GM12878 (cell line): ENCODE measurements around the gene INPP4B. TPM values are rescaled to one million over a fixed set of nuclear protein-coding genes. Genes with fewer than 3 reads are reported as not detected.

Source experiments
- ATAC-seq: fragments of 200-7000 bp; cut with Tn5 transposase; 3 replicates; pipeline ENCODE4 v1.9.1; 2020; ENCODE audit warnings: mild to moderate bottlenecking, moderate library complexity
- BruUV-seq: library from RNA; stranded (reverse); fragments of 400-500 nt; replicated peaks from 2 replicates; lab custom pipeline; 2021; lab: Mats Ljungman, UMichigan
- CTCF ChIA-PET: fragments of 300-600 bp; sonication (Branson Sonifier 250); formaldehyde crosslinking; extraction: SDS; loops from one replicate; lab custom pipeline; 2021; ENCODE audit warnings: inconsistent platforms; lab: Yijun Ruan, JAX
- POLR2A ChIA-PET: fragments of 350-600 bp; formaldehyde crosslinking; extraction: SDS; loops from one replicate; lab custom pipeline; 2021; ENCODE audit warnings: inconsistent platforms; lab: Charles Lee
- RAD21 ChIA-PET: fragments of 300-600 bp; sonication (Branson Sonifier 250); formaldehyde crosslinking; loops from one replicate; lab custom pipeline; 2023; ENCODE audit warnings: antibody characterized with exemption; ENCODE audit not compliant: unreplicated experiment; lab: Charles Lee
- SMC1A ChIA-PET: fragments of 300-600 bp; sonication (Branson Sonifier 250); formaldehyde crosslinking; loops from one replicate; lab custom pipeline; 2023; ENCODE audit not compliant: unreplicated experiment, uncharacterized antibody; lab: Charles Lee
- DNase-seq: peaks from one replicate; pipeline ENCODE4 v3.0.0-alpha.2; 2011; ENCODE audit warnings: low read depth, low spot score
- FAIRE-seq: peaks from 3 replicates; lab custom pipeline; 2011; peaks lifted over from hg19 to GRCh38; lab: Jason Lieb, UNC
- H2AFZ ChIP-seq: 2 replicates; pipeline ENCODE4 v1.6.0; 2011; ENCODE audit warnings: low read depth, low read length, control low read depth; ENCODE audit not compliant: control insufficient read depth
- H3K27ac ChIP-seq: 2 replicates; pipeline ENCODE4 v1.5.1; 2011; ENCODE audit warnings: control low read depth; ENCODE audit not compliant: control insufficient read depth, insufficient read depth
- H3K27me3 ChIP-seq, 2 experiments: replicated peaks in 1 of 2; 2 replicates each; pipeline versions ENCODE4 v1.6.0 to v1.6.1; 2011; ENCODE audit warnings: low read length in 1 of 2; ENCODE audit not compliant: control insufficient read depth in 2 of 2, insufficient read depth in 2 of 2
- H3K36me3 ChIP-seq, 2 experiments: 2 replicates each; pipeline ENCODE4 v1.5.1; 2011; ENCODE audit warnings: low read length in 1 of 2; ENCODE audit not compliant: control insufficient read depth in 2 of 2, insufficient read depth in 2 of 2
- H3K4me1 ChIP-seq: 2 replicates; pipeline ENCODE4 v1.6.1; 2011; ENCODE audit warnings: mild to moderate bottlenecking, low read length, moderate library complexity, mixed read lengths; ENCODE audit not compliant: control insufficient read depth, insufficient read depth
- H3K4me2 ChIP-seq: 2 replicates; pipeline ENCODE4 v1.6.0; 2011; ENCODE audit warnings: control low read depth; ENCODE audit not compliant: control insufficient read depth, insufficient read depth
- H3K4me3 ChIP-seq: fragments of 200-600 bp; sonication (generic); 2 replicates; pipeline ENCODE4 v1.5.1; 2016
- H3K79me2 ChIP-seq: 2 replicates; pipeline ENCODE4 v1.6.0; 2011; ENCODE audit warnings: low read length; ENCODE audit not compliant: control insufficient read depth, insufficient read depth
- H3K9ac ChIP-seq: 2 replicates; pipeline ENCODE4 v1.8.0; 2011; ENCODE audit warnings: low read length, control low read depth, mixed read lengths; ENCODE audit not compliant: control insufficient read depth, insufficient read depth
- H3K9me3 ChIP-seq: replicated peaks from 3 replicates; pipeline ENCODE4 v1.5.1; 2011; ENCODE audit warnings: mild to moderate bottlenecking, low read length; ENCODE audit not compliant: control insufficient read depth, insufficient read depth
- H4K20me1 ChIP-seq: 2 replicates; pipeline ENCODE4 v1.6.0; 2011; ENCODE audit not compliant: control insufficient read depth, insufficient read depth
- BCLAF1 ChIP-seq: fragments of 450-650 bp; IDR thresholded peaks from 2 replicates; pipeline ENCODE4 v1.6.1; 2017; ENCODE audit warnings: antibody characterized with exemption, mild to moderate bottlenecking, moderate library complexity
- CHD4 ChIP-seq: fragments of 200-600 bp; sonication (generic); IDR thresholded peaks from 2 replicates; pipeline ENCODE4 v1.6.1; 2016; ENCODE audit warnings: mild to moderate bottlenecking
- CUX1 ChIP-seq: IDR thresholded peaks from 2 replicates; pipeline ENCODE4 v1.6.1; 2012; ENCODE audit warnings: improper control_type of control experiment, low read depth, low read length; ENCODE audit not compliant: insufficient replicate concordance
- DPF2 ChIP-seq: fragments of 450-650 bp; IDR thresholded peaks from 2 replicates; pipeline ENCODE4 v1.6.1; 2017; ENCODE audit warnings: mild to moderate bottlenecking
- ETV6 ChIP-seq, 2 experiments: fragments of 450-650 bp in 1 of 2; IDR thresholded peaks in 1 of 2; conservative IDR thresholded peaks in 1 of 2; 2 replicates each; pipeline ENCODE4 v1.6.1; 2014; ENCODE audit warnings: antibody characterized with exemption in 1 of 2, borderline replicate concordance in 1 of 2, low read depth in 1 of 2, mild to moderate bottlenecking in 1 of 2, moderate library complexity in 1 of 2
- NFXL1 ChIP-seq: fragments of 450-650 bp; IDR thresholded peaks from 2 replicates; pipeline ENCODE4 v1.6.1; 2017; ENCODE audit warnings: antibody characterized with exemption, mild to moderate bottlenecking, borderline replicate concordance
- PAX8 ChIP-seq: fragments of 450-650 bp; IDR thresholded peaks from 2 replicates; pipeline ENCODE4 v1.6.1; 2017; ENCODE audit warnings: mild to moderate bottlenecking, moderate library complexity
- POLR2A ChIP-seq: IDR thresholded peaks from 2 replicates; pipeline ENCODE4 v1.6.1; 2011; ENCODE audit warnings: low read depth, mild to moderate bottlenecking, low read length
- TCF3 ChIP-seq: IDR thresholded peaks from 2 replicates; pipeline ENCODE4 v1.6.1; 2012; ENCODE audit warnings: low read depth, mild to moderate bottlenecking, low read length, borderline replicate concordance; ENCODE audit not compliant: insufficient read depth
- WGBS: methylation state at CpG from one replicate; pipeline ENCODE4 v1.1.6; 2016; ENCODE audit warnings: low lambda C conversion rate; ENCODE audit not compliant: insufficient replicate concordance, insufficient coverage; ENCODE audit errors: missing lambda C conversion rate; 5-methylcytosine and 5-hydroxymethylcytosine counted together
- in situ Hi-C: fragments of 300-500 bp; cut with MboI; formaldehyde crosslinking; loops from 9 replicates; pipeline ENCODE4 v1.14.3; 2018; ENCODE audit warnings: mixed read lengths
- intact Hi-C: fragments of 100-400 bp; cut with micrococcal nuclease; formaldehyde crosslinking; loops from one replicate; pipeline ENCODE4 v1.14.2; 2022; ENCODE audit not compliant: unreplicated experiment
- polyA plus RNA-seq, 11 experiments: library from polyadenylated mRNA; depleted of rRNA in 4 of 11; unstranded in 6 of 11; stranded (reverse) in 5 of 11; fragments of >200 nt; fragmentation: Nextera tagmentation in 4 of 11; fragmentation: Illumina TruSeq in 1 of 11; extraction: Ambion mirVana in 4 of 11; extraction: Trizol in 1 of 11; gene quantifications; 1 replicate in 1 of 11; 2 replicates in 10 of 11; pipeline versions ENCODE4 v1.2.1 to v1.2.3, GENCODE V29; 2011 to 2016; ENCODE audit warnings: inconsistent platforms in 2 of 11, missing spikeins in 2 of 11, low read depth in 1 of 11
- total RNA-seq, 4 experiments: library from RNA; depleted of rRNA in 3 of 4; stranded (reverse); fragments of >200 nt in 3 of 4; fragmentation: Illumina TruSeq in 1 of 4; extraction: Trizol in 1 of 4; gene quantifications; 2 replicates each; pipeline versions ENCODE4 v1.2.1 to v1.2.3, GENCODE V29; 2013 to 2021

Gene INPP4B
- total and polyA plus RNA-seq, 10 of the 15 experiments (the other 5 are each of a cell fraction or from before 2014, with no cell fraction given): 0.53 to 11.2 (median 0.95) TPM

- SMC1A ChIA-PET: interaction anchor here (1.2 kb wide), 2 partner anchors 12 to 34 kb away, joined by 4 read pairs; no protein-coding TSS in a partner anchor
- 0% methylated on average over 1 of the region's 1 CpG for WGBS
- Histone ChIP-seq H3K9me3 (no peaks in the 10 kb centered on the region), H3K27me3 (no peaks in the 10 kb centered on the region), H2AFZ (no peak overlapping the region), H3K27ac (no peak overlapping the region), H3K4me2 (no peak overlapping the region), H3K4me1 (no peaks in the 10 kb centered on the region), H4K20me1 (no peaks in the 10 kb centered on the region), H3K4me3 (no peak overlapping the region), H3K36me3 (no peaks in the 10 kb centered on the region), H3K79me2 (no peaks in the 10 kb centered on the region), H3K9ac (no peak overlapping the region)
- intact Hi-C loops: no loop called here
- in situ Hi-C loops: no loop called here
- DNase-seq (no peak), ATAC-seq (no peak), FAIRE-seq (no peak)
- RAD21 ChIA-PET: no interaction called here
- no TSS peak for BruUV-seq
- TF ChIP-seq POLR2A: no peak
- CTCF ChIA-PET: interaction anchor here (1.3 kb wide), 1 partner anchor 12 kb away, joined by 4 read pairs; no protein-coding TSS in a partner anchor
- POLR2A ChIA-PET: interaction anchor here (1.2 kb wide), 1 partner anchor 14 kb away, joined by 3 read pairs; no protein-coding TSS in a partner anchor
Measured at GRCh38 chr4:142064181-142064580, 781.9 kb downstream of the INPP4B start.

- ChIA-PET SMC1A (no interaction called here), RAD21 (no interaction called here)
- 7% methylated on average over 2 of the region's 2 CpGs for WGBS
- no peak for TF ChIP-seq BCLAF1
- TF ChIP-seq TCF3: no peak
- TF ChIP-seq DPF2: no peak
- no peak for TF ChIP-seq ETV6 (conservative IDR thresholded peaks at IDR 0.05 in 1 of 2, IDR thresholded peaks at IDR 0.05 in 1 of 2; ENCODE audit: borderline replicate concordance in 1 of 2, low read depth in 1 of 2)
- no peak for TF ChIP-seq NFXL1
- TF ChIP-seq CUX1: no peak
- TF ChIP-seq POLR2A: no peak
- TF ChIP-seq PAX8: no peak
- no peak for TF ChIP-seq CHD4
Measured at GRCh38 chr4:142045996-142046395, 800.1 kb downstream of the INPP4B start.

More at GRCh38 chr4:142045996-142046395, 800.1 kb downstream of the INPP4B start:
- ChIA-PET CTCF (interaction anchor here (1.0 kb wide), 1 partner anchor 16 kb away, joined by 3 read pairs; no protein-coding TSS in a partner anchor), POLR2A (no interaction called here)
- Histone ChIP-seq H3K4me1 (no peaks in the 10 kb centered on the region), H3K9me3 (no peaks in the 10 kb centered on the region), H4K20me1 (no peaks in the 10 kb centered on the region), H3K79me2 (no peaks in the 10 kb centered on the region), H3K4me2 (no peak overlapping the region), H2AFZ (no peak overlapping the region), H3K4me3 (no peak overlapping the region), H3K27ac (no peak overlapping the region), H3K27me3 (no peaks in the 10 kb centered on the region; a peak in 2 of 4 replicates), H3K9ac (no peak overlapping the region), H3K36me3 (no peaks in the 10 kb centered on the region)
- intact Hi-C loops (no loop called here), in situ Hi-C loops (no loop called here)
- DNase-seq (no peak), FAIRE-seq (no peak), ATAC-seq (no peak)
- no TSS peak for BruUV-seq
